ENCODE data around the gene XPO5.

GRCh38 chr6:43593938-43594337 lies 18.1 kb upstream of the XPO5 start:
- no peak for TF ChIP-seq ATF3 (IDR thresholded peaks at IDR 0.05)
- TF ChIP-seq POLR2A (IDR thresholded peaks at IDR 0.05; ENCODE audit: borderline replicate concordance, extremely low read depth, insufficient read depth, insufficient read length), result no peak
- no peak for TF ChIP-seq CTCF (IDR thresholded peaks at IDR 0.05 in 2 of 3, conservative IDR thresholded peaks at IDR 0.05 in 1 of 3; ENCODE audit: borderline replicate concordance in 1 of 3, insufficient read depth in 1 of 3, low read depth in 2 of 3, low read length in 2 of 3)
- TF ChIP-seq EGR1 (IDR thresholded peaks at IDR 0.05; ENCODE audit: low read depth), result no peak
- no peak for TF ChIP-seq CBX3 (IDR thresholded peaks at IDR 0.05; ENCODE audit: low read depth)
- no peak for TF ChIP-seq JUND (IDR thresholded peaks at IDR 0.05)
- TF ChIP-seq CEBPB (IDR thresholded peaks at IDR 0.05; ENCODE audit: low read depth), result no peak
- no peak for TF ChIP-seq EZH2 (IDR thresholded peaks at IDR 0.05)

Data from HCT116 (cell line).